ENCODE measurements around the gene CD80. TPM values are rescaled to one million over a fixed set of nuclear protein-coding genes. Genes with fewer than 3 reads are reported as not detected.

Gene CD80
- polyA plus RNA-seq, 1 of the 3 experiments (the other 2 are of a cell fraction), result not detected

DNA sequence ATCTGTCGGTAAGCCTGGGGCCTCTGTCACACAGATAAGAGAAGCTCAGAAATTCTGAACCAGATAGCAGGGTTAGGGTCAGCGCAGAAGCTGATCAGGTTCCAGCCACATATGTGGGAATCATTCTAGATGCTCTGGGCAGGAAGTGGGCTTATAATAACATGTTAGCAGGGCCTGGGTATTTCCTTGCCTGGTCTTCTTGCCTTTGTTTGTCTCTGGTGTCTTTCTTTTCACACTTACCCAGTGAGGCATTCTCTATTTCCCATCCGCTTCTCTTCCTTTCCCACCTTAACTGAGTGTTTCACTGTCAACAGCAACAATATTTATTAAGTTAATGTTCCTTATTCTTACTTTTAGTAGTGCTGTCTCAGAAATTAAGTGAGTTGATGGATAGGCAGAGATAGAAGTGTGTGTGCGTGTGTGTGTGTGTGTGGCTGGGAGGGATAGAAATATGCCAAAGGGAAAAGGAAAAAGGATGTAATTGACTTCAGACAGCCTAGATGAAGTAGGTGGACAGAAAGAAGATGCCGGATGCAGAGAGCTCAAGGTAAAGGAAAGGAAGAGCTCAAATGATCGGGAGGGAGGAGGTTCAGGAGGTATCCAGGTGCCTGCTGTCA is 40.3 kb upstream of the CD80 start:
- no peak for DNase-seq
- Histone ChIP-seq H3F3A (replicated peaks; ENCODE audit: insufficient read depth) (no peaks in the 10 kb centered on the region), H3K27me3 (ENCODE audit: insufficient read depth) (no peaks in the 10 kb centered on the region), H3K4me1 (ENCODE audit: control insufficient read depth in 1 of 2, insufficient read depth in 2 of 2, low read depth in 1 of 2, low read length in 1 of 2) (peaks cover 0 to 24% of the 10 kb centered on the region in 2 experiments; a peak in 1 of 4 replicates), H3K4me2 (no peak overlapping the region), H3K9me3 (no peaks in the 10 kb centered on the region), H3K79me2 (ENCODE audit: insufficient read depth) (no peaks in the 10 kb centered on the region), H3K27ac (ENCODE audit: low read depth in 2 of 2, low read length in 1 of 2) (no peak overlapping the region), H4K20me1 (ENCODE audit: insufficient read depth) (no peaks in the 10 kb centered on the region), H3K4me3 (ENCODE audit: low read depth in 2 of 2, low read length in 1 of 2) (no peak overlapping the region), H3K9ac (no peak overlapping the region), H2AFZ (ENCODE audit: low read depth) (no peak overlapping the region), H3K9me2 (no peaks in the 10 kb centered on the region), H3K36me3 (replicated peaks in 1 of 2; ENCODE audit: control insufficient read depth in 1 of 2, insufficient read depth in 2 of 2, low read length in 1 of 2) (no peaks in the 10 kb centered on the region)
- TF ChIP-seq TEAD4 (IDR thresholded peaks at IDR 0.05; ENCODE audit: borderline replicate concordance, insufficient read depth) (no peak), SMC3 (IDR thresholded peaks at IDR 0.05; ENCODE audit: low read depth, low read length) (no peak), MEF2A (IDR thresholded peaks at IDR 0.05; ENCODE audit: borderline replicate concordance, low read depth) (no peak), YY1 (IDR thresholded peaks at IDR 0.05; ENCODE audit: low read depth) (no peak), FOSL2 (IDR thresholded peaks at IDR 0.05; ENCODE audit: borderline replicate concordance, low read depth) (no peak), TAF1 (IDR thresholded peaks at IDR 0.05; ENCODE audit: borderline replicate concordance, low read depth, low read length) (no peak), EZH2phosphoT487 (IDR thresholded peaks at IDR 0.05; ENCODE audit: borderline replicate concordance, low read depth) (no peak), TCF12 (IDR thresholded peaks at IDR 0.05) (no peak), GABPA (IDR thresholded peaks at IDR 0.05; ENCODE audit: low read depth) (no peak)
- TF ChIP-seq, protein P1, sequence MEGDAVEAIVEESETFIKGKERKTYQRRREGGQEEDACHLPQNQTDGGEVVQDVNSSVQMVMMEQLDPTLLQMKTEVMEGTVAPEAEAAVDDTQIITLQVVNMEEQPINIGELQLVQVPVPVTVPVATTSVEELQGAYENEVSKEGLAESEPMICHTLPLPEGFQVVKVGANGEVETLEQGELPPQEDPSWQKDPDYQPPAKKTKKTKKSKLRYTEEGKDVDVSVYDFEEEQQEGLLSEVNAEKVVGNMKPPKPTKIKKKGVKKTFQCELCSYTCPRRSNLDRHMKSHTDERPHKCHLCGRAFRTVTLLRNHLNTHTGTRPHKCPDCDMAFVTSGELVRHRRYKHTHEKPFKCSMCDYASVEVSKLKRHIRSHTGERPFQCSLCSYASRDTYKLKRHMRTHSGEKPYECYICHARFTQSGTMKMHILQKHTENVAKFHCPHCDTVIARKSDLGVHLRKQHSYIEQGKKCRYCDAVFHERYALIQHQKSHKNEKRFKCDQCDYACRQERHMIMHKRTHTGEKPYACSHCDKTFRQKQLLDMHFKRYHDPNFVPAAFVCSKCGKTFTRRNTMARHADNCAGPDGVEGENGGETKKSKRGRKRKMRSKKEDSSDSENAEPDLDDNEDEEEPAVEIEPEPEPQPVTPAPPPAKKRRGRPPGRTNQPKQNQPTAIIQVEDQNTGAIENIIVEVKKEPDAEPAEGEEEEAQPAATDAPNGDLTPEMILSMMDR (IDR thresholded peaks at IDR 0.05), result no peak
- TF ChIP-seq, protein P2, sequence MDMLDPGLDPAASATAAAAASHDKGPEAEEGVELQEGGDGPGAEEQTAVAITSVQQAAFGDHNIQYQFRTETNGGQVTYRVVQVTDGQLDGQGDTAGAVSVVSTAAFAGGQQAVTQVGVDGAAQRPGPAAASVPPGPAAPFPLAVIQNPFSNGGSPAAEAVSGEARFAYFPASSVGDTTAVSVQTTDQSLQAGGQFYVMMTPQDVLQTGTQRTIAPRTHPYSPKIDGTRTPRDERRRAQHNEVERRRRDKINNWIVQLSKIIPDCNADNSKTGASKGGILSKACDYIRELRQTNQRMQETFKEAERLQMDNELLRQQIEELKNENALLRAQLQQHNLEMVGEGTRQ (IDR thresholded peaks at IDR 0.05; ENCODE audit: borderline replicate concordance, low read depth, low read length), result no peak
- 94% methylated on average over 6 of the region's 6 CpGs for WGBS (ENCODE audit: low lambda C conversion rate)
- CTCF ChIA-PET, result interaction anchor here (1.1 to 2.4 kb wide), 7 partner anchors 11 to 324 kb away, joined by 3 to 8 read pairs (median 6); no protein-coding TSS in a partner anchor
- POLR2A ChIA-PET, result interaction anchor here (1.3 kb wide), 1 partner anchor 102 kb away, joined by 3 read pairs; the partner anchor contains the start of gene TIMMDC1

DNA sequence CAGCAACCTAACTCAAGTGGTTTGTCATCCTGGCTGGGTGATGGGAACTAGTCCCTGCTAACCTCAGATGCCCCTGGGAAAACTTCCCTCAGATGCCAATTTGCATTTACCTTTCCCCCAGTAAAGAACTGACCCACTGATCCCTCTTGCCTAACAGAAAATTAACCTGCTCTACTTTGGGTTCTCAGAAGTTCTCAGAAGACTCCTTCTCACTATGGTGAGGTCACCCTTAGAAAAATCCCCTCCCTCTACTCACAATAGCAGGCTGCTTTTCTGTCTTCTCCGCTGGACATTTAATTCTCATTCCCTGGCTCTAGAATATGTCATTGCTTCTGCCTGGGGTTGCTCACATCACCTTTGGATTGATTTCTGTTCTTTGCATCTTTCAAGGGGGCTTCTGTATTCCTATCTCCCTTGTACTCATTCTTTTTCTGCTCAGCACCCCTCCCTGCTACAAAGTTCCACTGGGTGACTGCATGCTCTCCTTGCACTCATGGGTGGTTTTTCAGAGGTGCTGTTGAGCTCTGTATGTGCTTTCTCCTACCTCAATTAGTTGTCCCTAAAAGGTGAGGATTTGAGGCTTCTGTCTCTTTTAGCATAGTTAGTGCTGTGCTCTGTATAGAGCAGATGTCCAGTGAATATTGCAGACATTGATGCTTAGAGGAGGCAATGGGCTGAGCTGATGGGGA is 39.1 kb upstream of the CD80 start:
- no peaks in the 10 kb centered on the region for H3K36me3 ChIP-seq (replicated peaks in 1 of 2; ENCODE audit: control insufficient read depth in 1 of 2, insufficient read depth in 2 of 2, low read length in 1 of 2)
- CTCF ChIA-PET, result interaction anchor here (1.5 to 2.4 kb wide), 2 partner anchors 10 to 82 kb away, joined by 3 to 8 read pairs; no protein-coding TSS in a partner anchor
- TF ChIP-seq, protein P2 (IDR thresholded peaks at IDR 0.05; ENCODE audit: borderline replicate concordance, low read depth, low read length), result no peak
- TF ChIP-seq USF1 (IDR thresholded peaks at IDR 0.05; ENCODE audit: borderline replicate concordance, low read depth) (no peak), EZH2phosphoT487 (IDR thresholded peaks at IDR 0.05; ENCODE audit: borderline replicate concordance, low read depth) (no peak), EP300 (IDR thresholded peaks at IDR 0.05; ENCODE audit: borderline replicate concordance in 1 of 2, low read depth in 1 of 2, low read length in 1 of 2) (no peak), YY1 (IDR thresholded peaks at IDR 0.05; ENCODE audit: low read depth) (no peak), SIN3A (IDR thresholded peaks at IDR 0.05; ENCODE audit: borderline replicate concordance, low read depth, low read length) (no peak), RFX5 (IDR thresholded peaks at IDR 0.05; ENCODE audit: low read length) (no peak), POLR2AphosphoS5 (IDR thresholded peaks at IDR 0.05; ENCODE audit: low read depth, low read length) (no peak)
- TF ChIP-seq, protein P1 (IDR thresholded peaks at IDR 0.05), result no peak
- H3K4me1 ChIP-seq (ENCODE audit: control insufficient read depth in 1 of 2, insufficient read depth in 2 of 2, low read depth in 1 of 2, low read length in 1 of 2), result peaks cover 0 to 24% of the 10 kb centered on the region in 2 experiments; a peak in 1 of 4 replicates
- H3K9me3 ChIP-seq, result no peaks in the 10 kb centered on the region
- no peak overlapping the region for H3K4me3 ChIP-seq (ENCODE audit: low read depth in 2 of 2, low read length in 1 of 2)
- no peak overlapping the region for H3K27ac ChIP-seq (ENCODE audit: low read depth in 2 of 2, low read length in 1 of 2)
- H3K9me2 ChIP-seq, result no peaks in the 10 kb centered on the region
- 96% methylated on average over 1 of the region's 1 CpG for WGBS (ENCODE audit: low lambda C conversion rate)
- no peak overlapping the region for H3K9ac ChIP-seq
- H3K79me2 ChIP-seq (ENCODE audit: insufficient read depth), result no peaks in the 10 kb centered on the region
- H3K4me2 ChIP-seq, result no peak overlapping the region
- H3K27me3 ChIP-seq (ENCODE audit: insufficient read depth), result no peaks in the 10 kb centered on the region
- no peak overlapping the region for H2AFZ ChIP-seq (ENCODE audit: low read depth)
- POLR2A ChIA-PET, result no interaction called here
- no peaks in the 10 kb centered on the region for H4K20me1 ChIP-seq (ENCODE audit: insufficient read depth)
- no peak for DNase-seq
- no peaks in the 10 kb centered on the region for H3F3A ChIP-seq (replicated peaks; ENCODE audit: insufficient read depth)

Data from SK-N-SH (cell line).